Pons (tissue), 1 donor: ENCODE measurements around the gene TRPV5.

Experiments
- DNase-seq: peaks from one replicate; pipeline ENCODE4 v3.0.0-alpha.2; 2016; ENCODE audit warnings: low spot score

TRPV5 gene

GRCh38 chr7:142940966-142941535, 7.5 kb upstream of the TRPV5 start:
- DNase-seq, result no peak

- DNase-seq, result no peak
Observed at GRCh38 chr7:142939226-142939910, 5.8 kb upstream of the TRPV5 start, which contains the start of gene LLCFC1. Gene LLCFC1, plus strand, starts transcription at chr7:142939484. Its CDS starts 138 bp downstream, at chr7:142939622.

GRCh38 chr7:142938611-142939010, 5.1 kb upstream of the TRPV5 start:
- no peak for DNase-seq

GRCh38 chr7:142935941-142936565, 2.5 kb upstream of the TRPV5 start:
- no peak for DNase-seq

GRCh38 chr7:142934056-142934455, 510 bp upstream of the TRPV5 start:
- no peak for DNase-seq

GRCh38 chr7:142933092-142933475, 462 bp downstream of the TRPV5 start:
- DNase-seq, result no peak

GRCh38 chr7:142932386-142933091, 1.0 kb downstream of the TRPV5 start:
- DNase-seq, result no peak

- DNase-seq, result no peak
Observed at GRCh38 chr7:142930126-142930730, 3.3 kb downstream of the TRPV5 start.

GRCh38 chr7:142927949-142928348, 5.6 kb downstream of the TRPV5 start:
- no peak for DNase-seq

GRCh38 chr7:142927085-142927745, 6.3 kb downstream of the TRPV5 start:
- DNase-seq, result peak; percentile 50

- no peak for DNase-seq
Observed at GRCh38 chr7:142925413-142925812, 8.1 kb downstream of the TRPV5 start.

- DNase-seq, result no peak
Observed at GRCh38 chr7:142923391-142923790, 10.2 kb downstream of the TRPV5 start.

GRCh38 chr7:142919656-142920055, 13.9 kb downstream of the TRPV5 start:
- no peak for DNase-seq

- DNase-seq, result no peak
Observed at GRCh38 chr7:142918901-142919300, 14.6 kb downstream of the TRPV5 start.

GRCh38 chr7:142917447-142917846, 16.1 kb downstream of the TRPV5 start:
- no peak for DNase-seq

- DNase-seq, result no peak
Observed at GRCh38 chr7:142916508-142916907, 17.0 kb downstream of the TRPV5 start.

GRCh38 chr7:142915315-142915714, 18.2 kb downstream of the TRPV5 start:
- DNase-seq, result no peak

GRCh38 chr7:142914121-142914520, 19.4 kb downstream of the TRPV5 start:
- DNase-seq, result no peak

- no peak for DNase-seq
Observed at GRCh38 chr7:142913566-142913965, 20.0 kb downstream of the TRPV5 start.

GRCh38 chr7:142913051-142913450, 20.5 kb downstream of the TRPV5 start:
- no peak for DNase-seq

- DNase-seq, result no peak
Observed at GRCh38 chr7:142910481-142910880, 23.1 kb downstream of the TRPV5 start.

GRCh38 chr7:142910031-142910433, 23.5 kb downstream of the TRPV5 start:
- DNase-seq, result no peak
